Measurements from ENCODE around the gene PEF1.

Gene PEF1

GRCh38 chr1:31644560-31645273 lies at the start of gene PEF1:
TSS of gene PEF1 (minus strand) at chr1:31644876. CDS start at chr1:31644864, 12 bp downstream.
- DNase-seq (ENCODE audit: extremely low read depth in 1 of 2, low read depth in 1 of 2), result peak; percentile 97 to 98

GRCh38 chr1:31693231-31693630 lies 48.6 kb upstream of the PEF1 start:
- DNase-seq (ENCODE audit: extremely low read depth in 1 of 2, low read depth in 1 of 2), result no peak

GRCh38 chr1:31691951-31692350 lies 47.3 kb upstream of the PEF1 start:
- no peak for DNase-seq (ENCODE audit: extremely low read depth in 1 of 2, low read depth in 1 of 2)

- DNase-seq (ENCODE audit: extremely low read depth in 1 of 2, low read depth in 1 of 2), result no peak
Observed at GRCh38 chr1:31691446-31691845, 46.8 kb upstream of the PEF1 start.

GRCh38 chr1:31690921-31691320 lies 46.2 kb upstream of the PEF1 start:
- DNase-seq (ENCODE audit: extremely low read depth in 1 of 2, low read depth in 1 of 2), result no peak

GRCh38 chr1:31689854-31690253 lies 45.2 kb upstream of the PEF1 start:
- DNase-seq (ENCODE audit: extremely low read depth in 1 of 2, low read depth in 1 of 2), result no peak

- DNase-seq (ENCODE audit: extremely low read depth in 1 of 2, low read depth in 1 of 2), result no peak
Observed at GRCh38 chr1:31689379-31689778, 44.7 kb upstream of the PEF1 start.

GRCh38 chr1:31688233-31688918 lies 43.7 kb upstream of the PEF1 start:
- DNase-seq (ENCODE audit: extremely low read depth in 1 of 2, low read depth in 1 of 2), result no peak

- no peak for DNase-seq (ENCODE audit: extremely low read depth in 1 of 2, low read depth in 1 of 2)
Observed at GRCh38 chr1:31687601-31688000, 42.9 kb upstream of the PEF1 start.

GRCh38 chr1:31685795-31686194 lies 41.1 kb upstream of the PEF1 start:
- DNase-seq (ENCODE audit: extremely low read depth in 1 of 2, low read depth in 1 of 2), result no peak

GRCh38 chr1:31683997-31684396 lies 39.3 kb upstream of the PEF1 start:
- DNase-seq (ENCODE audit: extremely low read depth in 1 of 2, low read depth in 1 of 2), result no peak

- DNase-seq (ENCODE audit: extremely low read depth in 1 of 2, low read depth in 1 of 2), result no peak
Observed at GRCh38 chr1:31681415-31681814, 36.7 kb upstream of the PEF1 start.

- DNase-seq (ENCODE audit: extremely low read depth in 1 of 2, low read depth in 1 of 2), result no peak
Observed at GRCh38 chr1:31679676-31680230, 35.1 kb upstream of the PEF1 start.

GRCh38 chr1:31679091-31679490 lies 34.4 kb upstream of the PEF1 start:
- DNase-seq (ENCODE audit: extremely low read depth in 1 of 2, low read depth in 1 of 2), result no peak

GRCh38 chr1:31678681-31679080 lies 34.0 kb upstream of the PEF1 start:
- DNase-seq (ENCODE audit: extremely low read depth in 1 of 2, low read depth in 1 of 2), result no peak

- no peak for DNase-seq (ENCODE audit: extremely low read depth in 1 of 2, low read depth in 1 of 2)
Observed at GRCh38 chr1:31677949-31678348, 33.3 kb upstream of the PEF1 start.

GRCh38 chr1:31677401-31677800 lies 32.7 kb upstream of the PEF1 start:
- DNase-seq (ENCODE audit: extremely low read depth in 1 of 2, low read depth in 1 of 2), result no peak

GRCh38 chr1:31675756-31676155 lies 31.1 kb upstream of the PEF1 start:
- no peak for DNase-seq (ENCODE audit: extremely low read depth in 1 of 2, low read depth in 1 of 2)

- DNase-seq (ENCODE audit: extremely low read depth in 1 of 2, low read depth in 1 of 2), result no peak
Observed at GRCh38 chr1:31675161-31675560, 30.5 kb upstream of the PEF1 start.

GRCh38 chr1:31674626-31675025 lies 29.9 kb upstream of the PEF1 start:
- no peak for DNase-seq (ENCODE audit: extremely low read depth in 1 of 2, low read depth in 1 of 2)

- DNase-seq (ENCODE audit: extremely low read depth in 1 of 2, low read depth in 1 of 2), result no peak
Observed at GRCh38 chr1:31673433-31673832, 28.8 kb upstream of the PEF1 start.

GRCh38 chr1:31672986-31673385 lies 28.3 kb upstream of the PEF1 start:
- DNase-seq (ENCODE audit: extremely low read depth in 1 of 2, low read depth in 1 of 2), result no peak

Measured in stimulated activated CD8-positive, alpha-beta memory T cell treated with anti-CD3 and anti-CD28 coated beads, Interleukin-7, amount 100 ng/mL, for 48 hours (primary cell).